Esophagus squamous epithelium (tissue), 5 donors: Measurements from ENCODE around the gene SRRT. TPM values are rescaled to one million over a fixed set of nuclear protein-coding genes. Genes with fewer than 3 reads are reported as not detected.
"Not testable (repeated sequence)": the region's sequence is repeated elsewhere in the genome, so short reads cannot be mapped to it uniquely, and the experiment has no call there.

Experiments
- DNase-seq: peaks from one replicate; lab custom pipeline; 2025; lab: John Stamatoyannopoulos, UW
- H3K27ac ChIP-seq, 4 donors: fragments of 200-600 bp; sonication (generic); one replicate each; pipeline ENCODE4 v1.5.1; 2016 to 2019; ENCODE audit warnings: mild to moderate bottlenecking in 1 of 4
- H3K27me3 ChIP-seq, 4 donors: fragments of 200-600 bp; sonication (generic); 1 replicate in 3 of 4; 2 replicates in 1 of 4; pipeline versions ENCODE4 v1.5.1 to v1.6.0; 2017 to 2021; ENCODE audit warnings: antibody characterized with exemption in 1 of 4
- H3K36me3 ChIP-seq, 3 donors: fragments of 200-600 bp; sonication (generic); one replicate each; pipeline ENCODE4 v1.5.1; 2016 to 2019
- H3K4me1 ChIP-seq, 3 donors: fragments of 200-600 bp; sonication (generic); one replicate each; pipeline ENCODE4 v1.5.1; 2017 to 2019
- H3K4me3 ChIP-seq, 4 donors: fragments of 200-600 bp; sonication (generic); 1 replicate in 3 of 4; 2 replicates in 1 of 4; pipeline ENCODE4 v1.5.1; 2016 to 2019; ENCODE audit warnings: mild to moderate bottlenecking in 2 of 4, moderate library complexity in 1 of 4
- H3K9me3 ChIP-seq, 3 donors: fragments of 200-600 bp; sonication (generic); one replicate each; pipeline ENCODE4 v1.5.1; 2016 to 2019
- POLR2A ChIP-seq, 4 donors: fragments of 450-650 bp; IDR thresholded peaks; one replicate each; pipeline ENCODE4 v1.6.1; 2017; ENCODE audit warnings: antibody characterized with exemption in 4 of 4, mild to moderate bottlenecking in 4 of 4, moderate library complexity in 3 of 4
- WGBS, 2 donors: methylation state at CpG; one replicate each; pipeline ENCODE4 v1.1.5; 2018; 5-methylcytosine and 5-hydroxymethylcytosine counted together
- intact Hi-C: fragments of 100-400 bp; cut with DNase I; formaldehyde crosslinking; loops from one replicate; pipeline ENCODE4 v1.15.0; 2022
- total RNA-seq, 4 donors: library from RNA; depleted of rRNA; stranded (reverse); fragments of >200 nt; gene quantifications; one replicate each; pipeline ENCODE4 v1.1.0, GENCODE V29; 2016
- TF ChIP-seq, protein P1 (sequence below), 6 experiments: fragments of 450-650 bp in 4 of 6; fragments of 200-600 bp in 2 of 6; sonication (generic) in 2 of 6; IDR thresholded peaks; one replicate each; pipeline ENCODE4 v1.5.1; 2016 to 2019; ENCODE audit warnings: antibody characterized with exemption in 6 of 6, mild to moderate bottlenecking in 4 of 6, moderate library complexity in 4 of 6
- donor health status: DM: yes; HTN: yes; CAD: no.

The SRRT gene
- total RNA-seq, 4 donors from 2014 or later = 53.8 to 91.0 (median 68.4) TPM

DNA sequence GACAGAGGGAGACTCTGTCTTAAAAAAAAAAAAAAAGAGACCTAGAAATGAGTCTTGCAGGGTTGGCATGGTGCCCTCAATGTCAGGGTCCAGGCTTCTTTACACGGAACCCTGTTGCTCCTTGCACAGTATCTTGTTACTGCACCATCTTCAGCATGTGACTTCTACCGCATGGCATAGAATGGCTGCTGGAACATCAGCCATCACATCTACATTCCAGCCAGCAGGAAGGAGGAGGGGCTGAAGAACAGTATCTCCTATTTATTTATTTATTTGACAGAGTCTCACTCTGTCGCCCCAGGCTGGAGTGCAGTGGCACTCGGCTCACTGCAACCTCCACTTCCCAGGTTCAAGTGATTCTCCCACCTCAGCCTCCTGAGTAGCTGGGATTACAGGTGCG is 24.5 kb downstream of the SRRT start:
- H3K4me1 ChIP-seq = peaks cover 19 to 31% (median 26%) of the 10 kb centered on the region in 3 donors
- no peaks in the 10 kb centered on the region for H3K9me3 ChIP-seq
- no peak for DNase-seq
- WGBS, 2 donors = 80 to 88% methylated on average over 5 of the region's 5 CpGs
- intact Hi-C loops = loop anchor here (5.0 kb wide), 1 partner anchor 158 kb away; no protein-coding TSS in a partner anchor
- no peaks in the 10 kb centered on the region for H3K36me3 ChIP-seq
- H3K27ac ChIP-seq = no peak overlapping the region
- TF ChIP-seq, protein P1, sequence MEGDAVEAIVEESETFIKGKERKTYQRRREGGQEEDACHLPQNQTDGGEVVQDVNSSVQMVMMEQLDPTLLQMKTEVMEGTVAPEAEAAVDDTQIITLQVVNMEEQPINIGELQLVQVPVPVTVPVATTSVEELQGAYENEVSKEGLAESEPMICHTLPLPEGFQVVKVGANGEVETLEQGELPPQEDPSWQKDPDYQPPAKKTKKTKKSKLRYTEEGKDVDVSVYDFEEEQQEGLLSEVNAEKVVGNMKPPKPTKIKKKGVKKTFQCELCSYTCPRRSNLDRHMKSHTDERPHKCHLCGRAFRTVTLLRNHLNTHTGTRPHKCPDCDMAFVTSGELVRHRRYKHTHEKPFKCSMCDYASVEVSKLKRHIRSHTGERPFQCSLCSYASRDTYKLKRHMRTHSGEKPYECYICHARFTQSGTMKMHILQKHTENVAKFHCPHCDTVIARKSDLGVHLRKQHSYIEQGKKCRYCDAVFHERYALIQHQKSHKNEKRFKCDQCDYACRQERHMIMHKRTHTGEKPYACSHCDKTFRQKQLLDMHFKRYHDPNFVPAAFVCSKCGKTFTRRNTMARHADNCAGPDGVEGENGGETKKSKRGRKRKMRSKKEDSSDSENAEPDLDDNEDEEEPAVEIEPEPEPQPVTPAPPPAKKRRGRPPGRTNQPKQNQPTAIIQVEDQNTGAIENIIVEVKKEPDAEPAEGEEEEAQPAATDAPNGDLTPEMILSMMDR (IDR thresholded peaks at IDR 0.05) = no peak
- TF ChIP-seq POLR2A (IDR thresholded peaks at IDR 0.05) = no peak
- peaks cover 9 to 88% (median 17%) of the 10 kb centered on the region in 4 donors for H3K27me3 ChIP-seq
- H3K4me3 ChIP-seq = no peak overlapping the region

DNA sequence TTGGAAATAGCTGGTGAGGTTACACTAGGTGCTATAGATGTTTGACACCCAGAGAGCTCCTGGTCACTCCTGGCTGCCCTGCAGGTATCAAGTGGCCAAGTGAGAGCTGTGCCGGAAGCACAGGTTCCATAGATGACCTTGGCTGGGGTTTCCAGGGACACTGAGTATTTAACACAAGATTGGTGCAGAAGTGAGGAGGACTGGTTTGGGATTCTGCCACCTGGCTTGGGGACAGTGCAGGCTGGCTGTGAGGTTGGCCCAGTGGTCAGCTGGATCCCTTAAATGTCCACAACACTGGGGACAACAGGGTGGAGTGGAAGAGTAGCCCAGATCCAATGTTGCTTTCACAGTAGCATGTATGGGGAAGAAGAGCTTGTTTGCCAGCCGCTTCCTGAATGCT is 26.1 kb downstream of the SRRT start:
- Histone ChIP-seq H3K27me3 (peaks cover 0 to 73% (median 8%) of the 10 kb centered on the region in 4 donors), H3K36me3 (no peaks in the 10 kb centered on the region), H3K4me1 (peaks cover 7 to 16% (median 11%) of the 10 kb centered on the region in 3 donors), H3K9me3 (no peaks in the 10 kb centered on the region), H3K27ac (no peak overlapping the region), H3K4me3 (no peak overlapping the region)
- TF ChIP-seq, protein P1 (IDR thresholded peaks at IDR 0.05) = no peak
- no peak for TF ChIP-seq POLR2A (IDR thresholded peaks at IDR 0.05)
- no peak for DNase-seq
- intact Hi-C loops = no loop called here
- WGBS, 2 donors = 69 to 100% methylated on average over 1 to 2 of the region's 2 CpGs

DNA sequence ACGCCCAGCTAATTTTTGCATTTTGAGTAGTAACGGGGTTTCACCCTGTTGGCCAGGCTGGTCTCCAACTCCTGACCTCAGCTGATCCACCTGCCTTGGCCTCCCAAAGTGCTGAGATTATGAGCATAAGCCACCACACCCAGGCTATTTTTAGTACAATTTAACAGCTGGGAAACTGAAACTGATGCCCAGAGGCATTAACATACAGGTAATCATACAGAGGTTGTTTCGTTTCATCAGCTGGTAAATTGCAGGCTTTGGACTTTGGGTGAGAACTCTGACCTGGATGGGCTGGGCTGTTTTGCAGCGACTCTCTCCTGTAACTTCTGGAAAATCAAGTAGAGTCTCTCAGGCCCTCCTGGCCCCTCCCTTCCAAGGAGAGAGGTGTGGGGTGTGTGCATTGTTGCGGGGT is 27.0 kb downstream of the SRRT start:
- intact Hi-C loops = no loop called here
- peaks cover 0 to 63% (median 3%) of the 10 kb centered on the region in 4 donors for H3K27me3 ChIP-seq

DNA sequence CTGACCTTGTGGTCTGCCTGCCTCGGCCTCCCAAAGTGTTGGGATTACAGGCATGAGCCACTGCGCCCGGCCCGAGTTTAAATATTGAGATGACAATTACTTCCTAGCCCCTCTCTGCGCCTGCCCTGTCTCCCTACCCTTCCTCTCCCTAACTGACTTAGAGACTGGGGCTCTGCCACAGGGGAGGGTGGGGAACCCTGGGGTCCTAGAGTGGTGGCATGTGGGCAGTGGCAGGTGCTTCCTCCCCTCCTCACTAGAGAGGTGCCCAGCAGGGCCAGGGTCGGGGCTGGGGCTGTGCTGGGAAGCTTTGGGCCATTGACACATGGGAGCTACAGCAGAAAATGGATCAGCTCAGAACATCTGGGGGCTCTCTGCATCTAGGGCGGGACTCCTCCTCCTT is 27.7 kb downstream of the SRRT start:
- DNase-seq = no peak
- no peak for TF ChIP-seq POLR2A (IDR thresholded peaks at IDR 0.05)
- TF ChIP-seq, protein P1 (IDR thresholded peaks at IDR 0.05) = no peak
- Histone ChIP-seq H3K4me1 (no peaks in the 10 kb centered on the region), H3K27me3 (peaks cover 0 to 56% (median 2%) of the 10 kb centered on the region in 4 donors), H3K9me3 (no peaks in the 10 kb centered on the region), H3K36me3 (no peaks in the 10 kb centered on the region), H3K27ac (no peak overlapping the region), H3K4me3 (no peak overlapping the region)
- intact Hi-C loops = no loop called here
- 82 to 85% methylated on average over 6 of the region's 7 CpGs for WGBS, 2 donors

More for the DNA sequence above, 27.0 kb downstream of the SRRT start:
- Histone ChIP-seq H3K4me1 (peaks cover 0 to 6% (median 1%) of the 10 kb centered on the region in 3 donors), H3K36me3 (no peaks in the 10 kb centered on the region), H3K9me3 (no peaks in the 10 kb centered on the region), H3K4me3 (no peak overlapping the region), H3K27ac (no peak overlapping the region)
- WGBS, 2 donors = 33 to 63% methylated on average over 4 to 5 of the region's 5 CpGs
- no peak for TF ChIP-seq POLR2A (IDR thresholded peaks at IDR 0.05)
- TF ChIP-seq, protein P1 (IDR thresholded peaks at IDR 0.05) = no peak
- no peak for DNase-seq

DNA sequence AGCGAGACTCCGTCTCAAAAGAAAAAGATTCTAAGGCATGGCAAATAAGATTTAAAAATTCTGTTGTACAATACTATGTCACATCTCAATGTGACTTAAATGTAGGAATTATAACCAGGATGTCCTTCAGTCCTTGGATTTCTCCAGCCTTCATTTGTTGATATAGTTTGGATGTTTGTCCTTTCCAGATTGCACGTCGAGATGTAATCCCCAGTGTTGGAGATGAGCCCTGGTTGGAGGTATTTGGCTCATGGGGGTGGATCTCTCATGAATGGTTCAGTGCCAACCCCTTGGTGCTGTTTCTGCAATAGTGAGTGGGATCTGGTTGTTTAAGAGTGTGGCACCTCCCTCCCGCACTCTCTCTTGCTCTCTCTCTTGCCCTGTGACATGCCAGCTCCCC is 33.6 kb downstream of the SRRT start:
- 88 to 98% methylated on average over 5 of the region's 5 CpGs for WGBS, 2 donors
- DNase-seq = no peak
- TF ChIP-seq, protein P1 (IDR thresholded peaks at IDR 0.05) = no peak
- no peak for TF ChIP-seq POLR2A (IDR thresholded peaks at IDR 0.05)
- intact Hi-C loops = no loop called here
- Histone ChIP-seq H3K4me3 (no peak overlapping the region), H3K9me3 (no peaks in the 10 kb centered on the region), H3K27me3 (peaks cover 0 to 5% (median 0%) of the 10 kb centered on the region in 4 donors), H3K27ac (no peak overlapping the region), H3K36me3 (no peaks in the 10 kb centered on the region), H3K4me1 (no peaks in the 10 kb centered on the region)

DNA sequence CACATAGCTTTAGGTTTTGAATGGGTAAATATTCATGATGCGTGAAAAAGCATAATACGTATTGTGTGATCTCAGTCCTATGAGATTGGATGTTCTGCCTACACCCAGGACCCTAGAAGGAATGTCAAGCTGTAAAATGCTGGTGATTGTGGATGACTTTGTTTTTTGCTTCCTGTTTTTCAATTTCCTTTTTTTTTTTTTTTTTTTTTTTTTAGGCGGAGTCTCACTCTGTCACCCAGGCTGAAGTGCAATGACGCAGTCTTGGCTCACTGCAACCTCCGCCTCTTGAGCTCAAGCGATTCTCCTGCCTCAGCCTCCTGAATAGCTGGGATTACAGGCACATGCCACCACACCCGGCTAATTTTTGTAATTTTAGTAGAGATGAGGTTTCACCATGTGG is 35.5 kb downstream of the SRRT start:
- DNase-seq, H3K27me3 ChIP-seq, H3K27ac ChIP-seq, H3K4me3 ChIP-seq, H3K9me3 ChIP-seq, intact Hi-C loops, H3K36me3 ChIP-seq, H3K4me1 ChIP-seq: not testable (repeated sequence)
- 71 to 75% methylated on average over 7 of the region's 7 CpGs for WGBS, 2 donors
